NT2/D1 (cell line): ENCODE measurements around the gene LRCH4.

Experiments
- SUZ12 ChIP-seq: IDR thresholded peaks from 2 replicates; pipeline ENCODE4 v1.6.1; 2011; ENCODE audit not compliant: insufficient read length, insufficient read depth; ENCODE audit errors: extremely low read depth
- ZNF274 ChIP-seq: IDR thresholded peaks from 2 replicates; pipeline ENCODE4 v1.6.1; 2011; ENCODE audit warnings: mild to moderate bottlenecking, low read depth, low read length

DNA sequence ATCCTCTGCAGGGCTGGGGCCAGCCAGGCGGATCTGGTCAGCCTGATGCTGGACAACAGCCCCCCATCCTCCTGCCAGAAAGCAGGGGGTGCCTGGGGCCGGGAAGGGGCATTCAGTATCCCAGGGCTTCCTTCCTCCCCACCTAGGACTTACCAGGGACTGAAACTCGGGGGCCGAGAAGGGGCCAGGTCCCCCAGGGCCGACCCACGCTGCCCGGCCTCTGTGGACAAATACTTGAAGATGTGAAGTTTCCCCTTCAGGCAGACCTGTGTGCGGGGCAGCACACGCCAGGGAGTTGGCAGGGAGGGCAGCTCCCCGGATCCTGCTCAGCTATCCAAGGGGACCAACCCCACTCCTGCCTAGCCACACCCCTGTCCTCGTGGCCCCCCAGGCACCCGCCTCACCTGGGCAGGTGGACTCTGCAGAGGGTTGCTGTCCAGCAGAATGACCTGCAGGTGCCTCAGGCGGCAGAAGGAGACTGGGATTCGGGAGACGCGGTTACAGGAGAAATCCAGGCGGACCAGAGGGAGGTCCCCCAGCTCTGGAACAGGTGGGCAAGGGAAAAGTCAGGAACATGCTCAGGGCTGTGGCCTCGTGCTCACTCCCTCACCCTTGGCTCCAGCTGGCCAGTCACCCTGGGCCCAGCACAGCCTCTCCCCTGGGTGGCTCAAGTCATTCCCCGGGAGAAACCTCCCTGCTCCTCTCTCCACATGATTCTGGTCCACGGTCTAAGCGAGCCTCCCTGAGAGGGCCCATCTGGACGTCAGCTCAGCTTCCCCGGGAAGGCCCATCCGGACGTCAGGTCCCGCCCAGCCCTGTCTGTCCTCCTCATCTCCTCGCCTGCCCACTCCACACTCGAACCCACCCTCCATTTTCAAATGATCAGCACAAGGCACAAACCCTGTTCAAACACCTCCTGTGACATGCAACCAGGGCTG lies 7.4 kb downstream of the LRCH4 start:
- no peak for TF ChIP-seq SUZ12
- TF ChIP-seq ZNF274 = no peak
